ENCODE data around the gene COPS6.

Gene COPS6

GRCh38 chr7:100085515-100085914, 3.3 kb upstream of the COPS6 start:
- in situ Hi-C loops (cut with MboI; ENCODE audit: low sequenced_read_pairs, unreplicated experiment), result no loop called here
- TF ChIP-seq, protein P1, sequence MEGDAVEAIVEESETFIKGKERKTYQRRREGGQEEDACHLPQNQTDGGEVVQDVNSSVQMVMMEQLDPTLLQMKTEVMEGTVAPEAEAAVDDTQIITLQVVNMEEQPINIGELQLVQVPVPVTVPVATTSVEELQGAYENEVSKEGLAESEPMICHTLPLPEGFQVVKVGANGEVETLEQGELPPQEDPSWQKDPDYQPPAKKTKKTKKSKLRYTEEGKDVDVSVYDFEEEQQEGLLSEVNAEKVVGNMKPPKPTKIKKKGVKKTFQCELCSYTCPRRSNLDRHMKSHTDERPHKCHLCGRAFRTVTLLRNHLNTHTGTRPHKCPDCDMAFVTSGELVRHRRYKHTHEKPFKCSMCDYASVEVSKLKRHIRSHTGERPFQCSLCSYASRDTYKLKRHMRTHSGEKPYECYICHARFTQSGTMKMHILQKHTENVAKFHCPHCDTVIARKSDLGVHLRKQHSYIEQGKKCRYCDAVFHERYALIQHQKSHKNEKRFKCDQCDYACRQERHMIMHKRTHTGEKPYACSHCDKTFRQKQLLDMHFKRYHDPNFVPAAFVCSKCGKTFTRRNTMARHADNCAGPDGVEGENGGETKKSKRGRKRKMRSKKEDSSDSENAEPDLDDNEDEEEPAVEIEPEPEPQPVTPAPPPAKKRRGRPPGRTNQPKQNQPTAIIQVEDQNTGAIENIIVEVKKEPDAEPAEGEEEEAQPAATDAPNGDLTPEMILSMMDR (IDR thresholded peaks at IDR 0.05; ENCODE audit: borderline replicate concordance, control extremely low read depth, extremely low read depth, insufficient read depth, missing control alignments), result no peak
- no peak for DNase-seq (ENCODE audit: low spot score)

DNA sequence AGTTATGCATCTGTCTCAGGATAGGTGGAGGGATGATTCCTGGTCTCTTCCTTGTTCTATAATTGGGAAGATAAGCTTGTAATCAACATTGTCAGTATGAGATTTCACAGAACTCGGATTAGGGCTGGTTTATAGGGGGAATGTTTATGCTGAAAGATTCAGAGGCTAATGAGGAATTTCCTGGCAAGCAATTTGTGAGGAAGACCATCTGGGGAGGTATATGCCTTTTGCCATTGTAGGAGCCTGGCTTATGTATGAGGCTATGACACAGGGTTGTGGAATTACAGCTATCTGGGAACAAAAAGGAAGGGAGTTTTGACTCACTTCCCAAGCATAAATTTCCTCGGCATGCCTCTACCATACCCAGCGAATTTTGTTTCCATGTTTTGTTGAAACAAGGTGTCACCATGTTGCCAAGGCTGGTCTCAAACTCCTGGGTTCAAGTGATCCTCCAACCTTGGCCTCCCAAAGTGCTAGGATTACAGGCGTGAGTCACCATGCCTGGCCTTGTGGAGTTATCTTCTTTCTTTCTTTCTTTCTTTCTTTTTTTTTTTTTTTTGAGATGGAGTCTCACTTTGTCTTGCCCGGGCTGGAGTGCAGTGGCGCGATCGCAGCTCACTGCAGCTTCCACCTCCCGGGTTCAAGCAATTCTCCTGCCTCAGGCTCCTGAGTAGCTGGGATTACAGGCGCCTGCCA, 1.6 kb upstream of the COPS6 start:
- no peak for DNase-seq (ENCODE audit: low spot score)
- TF ChIP-seq, protein P1 (IDR thresholded peaks at IDR 0.05; ENCODE audit: borderline replicate concordance, control extremely low read depth, extremely low read depth, insufficient read depth, missing control alignments), result no peak
- in situ Hi-C loops (cut with MboI; ENCODE audit: low sequenced_read_pairs, unreplicated experiment), result no loop called here

GRCh38 chr7:100088095-100088620, 611 bp upstream of the COPS6 start:
- TF ChIP-seq, protein P1 (IDR thresholded peaks at IDR 0.05; ENCODE audit: borderline replicate concordance, control extremely low read depth, extremely low read depth, insufficient read depth, missing control alignments), result no peak

GRCh38 chr7:100089458-100090196, 858 bp downstream of the COPS6 start:
- in situ Hi-C loops (cut with MboI; ENCODE audit: low sequenced_read_pairs, unreplicated experiment), result no loop called here
- TF ChIP-seq, protein P1 (IDR thresholded peaks at IDR 0.05; ENCODE audit: borderline replicate concordance, control extremely low read depth, extremely low read depth, insufficient read depth, missing control alignments), result no peak
- no peak for DNase-seq (ENCODE audit: low spot score)

More at GRCh38 chr7:100088095-100088620, 611 bp upstream of the COPS6 start:
- in situ Hi-C loops (cut with MboI; ENCODE audit: low sequenced_read_pairs, unreplicated experiment), result no loop called here
- no peak for DNase-seq (ENCODE audit: low spot score)

DNA sequence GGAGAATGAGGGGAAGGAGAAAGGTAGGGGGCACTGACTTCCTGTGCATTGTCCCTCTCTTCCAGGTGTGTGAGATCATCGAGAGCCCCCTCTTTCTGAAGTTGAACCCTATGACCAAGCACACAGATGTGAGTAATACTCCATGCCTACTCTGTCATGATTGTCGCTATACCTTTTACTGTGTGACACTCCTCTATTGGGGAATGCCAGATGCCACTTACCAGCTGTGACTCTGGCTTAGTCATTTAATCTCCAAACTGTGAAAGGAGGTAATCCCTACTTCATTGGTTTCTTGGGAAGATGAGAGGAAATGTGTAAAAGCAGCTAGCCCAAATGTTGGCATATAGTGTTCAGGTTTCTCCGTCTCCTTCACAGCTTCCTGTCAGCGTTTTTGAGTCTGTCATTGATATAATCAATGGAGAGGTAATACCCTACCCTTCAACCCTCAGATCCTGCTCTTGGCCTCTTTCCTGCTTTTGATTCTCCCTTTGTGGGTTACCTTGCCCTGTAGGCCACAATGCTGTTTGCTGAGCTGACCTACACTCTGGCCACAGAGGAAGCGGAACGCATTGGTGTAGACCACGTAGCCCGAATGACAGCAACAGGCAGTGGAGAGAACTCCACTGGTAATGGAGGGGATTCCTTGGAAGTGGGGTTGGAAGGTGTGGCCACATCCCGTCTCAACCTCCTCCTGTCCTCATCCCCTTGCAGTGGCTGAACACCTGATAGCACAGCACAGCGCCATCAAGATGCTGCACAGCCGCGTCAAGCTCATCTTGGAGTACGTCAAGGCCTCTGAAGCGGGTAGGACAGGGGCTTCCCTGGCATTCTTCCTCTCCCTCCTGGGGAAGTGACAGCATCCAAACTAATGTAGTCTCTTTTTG, 2.0 kb downstream of the COPS6 start:
- TF ChIP-seq, protein P1 (IDR thresholded peaks at IDR 0.05; ENCODE audit: borderline replicate concordance, control extremely low read depth, extremely low read depth, insufficient read depth, missing control alignments), result no peak
- no peak for DNase-seq (ENCODE audit: low spot score)
- in situ Hi-C loops (cut with MboI; ENCODE audit: low sequenced_read_pairs, unreplicated experiment), result no loop called here

Measured in GM13976 (cell line).